HS-27A (cell line): Measurements from ENCODE around the gene TMOD1.
"Not testable (repeated sequence)": the region's sequence is repeated elsewhere in the genome, so short reads cannot be mapped to it uniquely, and the experiment has no call there.

ENCODE experiments used
- DNase-seq: peaks from one replicate; pipeline ENCODE4 v3.0.0-alpha.2; 2012; ENCODE audit warnings: low read depth, missing footprints

TMOD1 gene

DNA sequence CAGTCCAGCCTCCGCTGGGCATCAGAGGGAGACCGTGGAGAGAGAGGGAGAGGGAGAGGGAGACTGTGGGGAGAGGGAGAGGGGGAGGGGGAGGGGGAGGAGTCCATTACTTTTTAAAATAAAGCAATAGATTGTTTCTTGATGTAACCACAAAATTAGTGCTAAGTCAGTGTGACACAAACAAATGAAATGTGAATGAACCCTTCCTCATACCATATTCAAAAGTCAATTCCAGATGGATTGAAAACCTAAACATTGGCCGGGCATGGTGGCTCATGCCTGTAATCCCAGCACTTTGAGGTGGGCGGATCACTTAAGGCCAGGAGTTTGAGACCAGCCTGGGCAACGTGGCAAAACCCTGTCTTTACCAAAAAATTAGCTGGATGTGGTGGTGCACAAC lies 2.6 kb upstream of the TMOD1 start:
- DNase-seq, result not testable (repeated sequence)

DNA sequence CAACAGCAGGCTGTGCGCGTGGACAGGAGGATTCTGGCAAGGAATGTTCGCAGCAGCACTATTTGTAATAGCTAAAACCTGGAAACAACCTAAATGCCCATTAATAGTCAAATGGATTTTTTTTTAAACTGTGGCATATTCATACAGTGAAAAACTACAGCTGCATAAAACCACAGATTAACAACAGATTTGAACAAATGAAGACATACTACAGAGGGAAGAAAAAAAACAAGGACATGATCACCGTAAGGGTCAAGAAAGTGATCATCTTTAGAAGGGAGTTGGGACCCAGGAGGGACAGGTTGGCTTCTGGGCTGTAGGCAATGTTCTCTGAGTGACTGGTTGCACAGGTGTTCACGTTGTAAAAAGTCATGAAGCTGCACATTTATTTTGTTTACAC lies 1.2 kb upstream of the TMOD1 start:
- DNase-seq, result no peak

DNA sequence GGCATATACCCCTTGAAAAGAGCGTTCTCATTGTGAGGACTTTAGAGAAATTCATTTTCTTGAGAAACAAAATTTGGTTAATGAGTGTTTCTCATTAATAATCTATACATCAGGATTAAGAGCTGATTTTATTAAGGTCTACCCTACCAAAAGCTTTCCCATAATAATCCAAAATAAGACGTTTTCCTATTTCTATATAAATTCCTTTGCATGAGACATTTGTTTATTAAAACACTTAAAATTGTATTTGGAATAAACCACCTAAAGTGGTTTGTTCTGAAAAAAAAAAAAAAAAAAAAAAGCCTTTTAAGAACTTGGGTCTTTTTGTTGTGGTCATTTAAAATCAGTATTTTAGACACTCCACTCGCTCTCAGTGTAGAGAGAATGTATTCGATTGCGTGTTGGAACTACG lies 695 bp upstream of the TMOD1 start:
- DNase-seq, result no peak

DNA sequence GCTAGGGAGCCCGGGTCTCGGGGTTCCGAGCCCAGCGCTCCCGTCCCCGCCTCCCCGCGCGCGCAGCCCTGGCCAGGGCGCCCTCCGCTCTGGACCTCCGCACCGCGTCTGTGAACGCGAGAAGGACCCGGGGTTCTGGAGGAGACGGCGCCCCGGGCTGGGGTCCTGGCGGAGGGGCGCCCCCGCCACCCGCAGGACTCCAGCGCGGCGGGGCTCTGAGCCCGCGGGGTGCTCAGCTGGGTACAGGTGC lies 431 bp downstream of the TMOD1 start:
- DNase-seq, result no peak

DNA sequence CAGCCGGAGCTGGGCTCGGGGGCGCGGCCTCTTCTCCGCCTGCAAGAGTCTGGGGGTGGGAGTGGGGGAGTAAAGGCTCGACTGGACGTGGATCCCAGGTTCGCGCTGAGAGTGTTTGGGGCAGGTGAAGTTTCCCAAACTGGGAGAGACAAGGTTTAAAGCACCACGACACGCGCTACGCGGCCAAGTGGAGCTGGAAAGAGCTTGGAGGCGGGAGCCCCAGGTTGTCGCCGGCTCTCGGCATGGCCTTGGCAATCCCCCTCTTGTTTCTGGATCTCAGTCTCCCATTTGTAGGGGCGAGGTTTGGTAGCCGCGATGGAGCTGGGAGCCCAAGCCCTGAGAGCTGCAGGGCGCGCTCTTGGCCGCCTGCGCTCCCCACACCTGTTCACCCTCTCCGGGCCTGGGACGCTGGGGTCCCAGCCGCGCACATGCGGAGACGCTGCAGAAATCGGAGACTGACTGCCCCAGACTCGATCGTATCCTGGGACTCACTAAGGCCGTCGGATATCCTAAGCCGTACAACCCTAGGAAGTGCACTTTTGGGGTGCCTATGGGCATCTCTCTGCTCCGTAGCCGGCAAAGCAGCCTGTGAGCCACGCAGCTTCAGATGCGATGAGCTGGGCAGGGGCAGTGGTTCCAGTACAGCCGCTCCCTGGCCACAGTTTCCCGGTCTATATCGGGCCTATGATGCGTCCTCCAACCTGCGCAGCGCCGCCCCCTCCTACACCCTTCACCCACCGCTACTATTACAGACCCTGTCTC lies 937 bp downstream of the TMOD1 start:
- DNase-seq, result no peak

DNA sequence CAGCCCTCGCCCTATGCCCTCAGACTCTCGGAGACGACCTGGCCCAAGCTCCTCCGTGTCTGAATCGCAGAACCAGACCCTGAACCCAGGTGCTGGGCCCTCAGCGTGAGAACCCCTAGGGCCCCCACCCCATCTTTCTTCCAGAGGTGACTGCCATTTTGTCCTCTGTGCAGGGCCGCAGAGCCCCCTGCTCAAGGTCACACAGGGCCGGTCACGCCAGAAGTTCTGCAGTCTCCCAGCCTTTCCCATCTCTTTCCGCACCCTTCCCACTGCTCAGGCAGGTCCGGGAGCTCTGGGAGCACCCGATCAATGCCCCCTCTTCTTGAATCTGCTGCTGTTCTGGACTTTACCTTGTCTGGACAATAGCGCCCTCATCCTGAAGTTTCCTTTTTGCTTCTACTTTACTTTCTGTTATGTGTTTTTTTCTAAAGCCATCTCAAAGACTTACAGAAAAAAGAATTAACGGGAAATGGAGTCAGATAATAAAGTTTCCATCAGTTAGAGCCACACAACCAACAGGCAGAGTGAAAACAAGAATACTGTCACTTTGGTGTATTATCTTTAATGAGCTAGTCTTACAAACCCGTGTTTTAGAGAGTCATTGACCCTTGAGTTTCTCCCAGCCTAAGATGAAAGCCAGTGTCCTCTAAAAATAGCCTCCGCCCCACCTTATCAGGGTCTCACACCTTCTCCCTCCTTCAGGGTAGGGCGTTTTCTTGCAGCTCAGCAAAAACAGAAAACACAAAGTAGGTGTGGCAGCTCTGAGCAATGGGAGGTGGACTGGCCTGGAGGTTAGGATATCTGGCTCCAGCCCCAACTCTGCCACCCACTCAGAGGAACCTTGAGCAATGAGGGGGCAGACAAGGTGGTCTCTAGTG lies 1.8 kb downstream of the TMOD1 start:
- no peak for DNase-seq

DNA sequence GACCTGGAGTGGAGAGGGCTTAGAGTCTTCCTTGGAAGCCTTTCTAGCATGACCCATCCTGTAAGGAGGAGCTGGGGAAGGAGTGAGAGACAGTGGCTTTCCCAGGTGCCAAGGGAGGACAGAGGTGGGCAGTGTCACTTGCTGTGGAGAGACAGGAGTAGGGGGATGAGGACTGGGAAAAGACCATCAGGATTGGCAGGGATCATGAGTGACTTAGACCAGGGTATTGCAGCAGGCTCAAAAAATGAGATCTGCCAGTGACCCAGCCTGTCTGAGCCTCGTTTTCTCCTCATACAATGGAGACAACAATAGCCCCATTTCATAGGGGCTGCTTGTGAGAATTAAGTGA lies 2.4 kb downstream of the TMOD1 start:
- no peak for DNase-seq

DNA sequence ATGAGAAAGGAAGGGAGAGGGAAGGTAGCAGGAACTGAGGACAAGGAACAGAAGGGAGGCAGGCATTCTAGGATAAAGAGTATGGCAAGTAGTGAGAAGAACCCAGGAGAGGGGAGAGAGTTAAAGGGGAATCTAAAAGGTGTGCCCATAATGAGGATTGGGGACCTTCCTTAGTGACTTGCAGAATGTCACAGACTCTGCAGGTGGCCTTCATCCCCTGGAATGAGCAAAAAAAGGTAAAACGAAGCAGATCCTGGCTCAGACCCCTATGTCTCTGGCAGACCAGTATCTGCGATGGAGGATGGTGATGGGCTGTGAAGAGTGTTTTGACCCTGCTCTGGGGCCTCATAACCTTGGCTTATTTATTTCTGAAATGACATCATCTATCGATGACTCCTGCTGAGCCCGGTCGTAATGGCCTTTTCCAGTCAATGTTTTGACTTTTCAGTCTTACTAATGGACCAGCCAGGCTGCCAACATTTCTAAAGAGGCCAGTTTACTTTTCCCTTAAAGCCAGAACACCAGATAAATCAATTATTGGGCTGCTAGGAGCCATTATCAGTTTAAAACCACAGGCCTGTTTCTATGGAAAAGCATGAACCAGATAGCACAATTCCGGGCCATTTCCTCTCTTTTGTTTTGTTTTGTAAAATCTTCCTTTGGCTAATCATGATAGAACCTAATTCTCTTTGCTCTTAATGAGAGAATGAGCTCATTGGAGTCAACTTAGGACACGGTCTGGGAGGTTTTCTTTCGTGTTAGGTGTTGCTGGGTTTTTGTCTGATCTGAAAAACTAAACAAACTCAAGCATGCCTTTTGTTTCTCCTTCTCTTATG lies 3.1 kb downstream of the TMOD1 start:
- DNase-seq, result no peak

DNA sequence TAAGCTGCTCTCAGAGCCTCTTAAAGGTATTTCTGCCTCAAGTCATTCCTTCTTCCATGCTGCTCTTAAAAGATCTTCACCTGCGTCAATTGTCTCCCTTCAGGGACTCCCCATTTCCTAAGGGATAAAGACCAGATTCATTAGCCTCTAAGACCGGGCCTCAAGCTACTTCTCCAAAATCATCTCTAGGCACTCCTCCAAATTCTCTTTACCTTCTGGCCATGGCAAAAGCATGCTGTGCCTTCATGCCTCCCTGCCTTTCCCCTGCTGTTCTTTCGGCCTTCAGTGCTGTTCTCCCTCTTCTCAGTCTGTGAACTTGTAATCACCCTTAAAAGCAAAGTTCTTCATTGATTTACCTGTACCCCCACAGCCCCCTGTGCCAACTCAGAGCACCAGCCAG lies 4.4 kb downstream of the TMOD1 start:
- no peak for DNase-seq

DNA sequence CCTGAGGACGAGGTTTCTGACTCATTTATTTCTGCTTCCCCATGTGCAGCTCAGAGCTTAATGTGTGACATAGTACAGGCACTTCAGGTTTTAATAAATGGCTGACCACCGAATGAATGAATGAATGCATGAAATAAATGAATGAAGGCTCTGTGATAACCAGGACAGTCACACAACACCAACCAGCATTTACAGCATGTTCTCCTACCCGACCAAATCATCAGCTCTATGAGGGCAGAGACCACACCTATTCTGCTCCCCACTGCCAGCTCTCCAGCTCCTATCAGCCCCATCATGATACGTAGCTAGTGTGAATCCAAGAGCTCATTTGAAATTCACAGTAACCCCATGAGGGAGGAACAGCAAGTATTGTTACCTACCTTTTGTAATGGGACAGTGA lies 4.8 kb downstream of the TMOD1 start:
- no peak for DNase-seq

DNA sequence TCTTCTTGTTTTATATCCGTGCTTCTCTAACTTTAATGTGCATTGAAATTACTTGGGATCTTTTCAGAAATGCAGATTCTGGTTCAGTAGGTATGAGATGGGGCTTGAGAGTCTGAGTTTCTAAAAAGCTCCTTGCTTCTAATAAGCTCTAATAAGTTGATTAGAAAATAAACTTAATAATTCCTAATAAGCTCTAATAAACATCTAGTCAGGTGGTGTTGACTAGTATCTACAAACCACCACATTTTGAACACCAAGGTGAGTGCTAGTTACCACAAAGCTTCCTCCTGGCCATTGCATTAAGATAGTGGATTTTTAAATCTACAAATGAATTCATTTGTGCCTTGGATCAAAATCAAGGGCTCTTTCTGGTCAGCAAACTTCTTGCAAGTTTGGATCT lies 5.3 kb downstream of the TMOD1 start:
- DNase-seq, result no peak

DNA sequence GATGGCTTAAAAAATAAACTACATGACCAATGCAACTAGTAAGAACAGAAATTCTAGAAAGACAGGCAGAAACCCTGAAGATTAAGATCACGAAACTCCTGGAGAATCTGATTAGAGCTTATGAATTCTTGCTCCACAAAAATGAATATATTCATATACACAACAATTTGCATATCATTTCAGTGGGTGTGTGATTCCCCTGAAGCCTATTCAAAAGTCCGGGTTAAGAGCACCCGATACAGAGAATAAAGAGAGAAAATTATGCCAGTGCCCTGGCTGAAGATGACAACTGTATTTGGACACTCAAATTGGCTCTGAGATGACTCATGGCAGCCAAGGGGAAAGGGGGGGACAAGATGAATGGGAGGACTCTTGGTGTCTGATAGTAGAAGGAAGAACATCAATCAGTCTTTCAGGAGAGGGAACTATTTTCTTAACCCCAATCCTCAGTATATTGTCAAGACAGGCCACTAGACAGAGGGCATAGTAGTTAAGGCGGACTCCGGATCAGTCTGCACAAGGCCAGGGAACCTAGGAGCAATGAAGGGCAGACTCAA lies 6.0 kb downstream of the TMOD1 start:
- DNase-seq, result no peak

DNA sequence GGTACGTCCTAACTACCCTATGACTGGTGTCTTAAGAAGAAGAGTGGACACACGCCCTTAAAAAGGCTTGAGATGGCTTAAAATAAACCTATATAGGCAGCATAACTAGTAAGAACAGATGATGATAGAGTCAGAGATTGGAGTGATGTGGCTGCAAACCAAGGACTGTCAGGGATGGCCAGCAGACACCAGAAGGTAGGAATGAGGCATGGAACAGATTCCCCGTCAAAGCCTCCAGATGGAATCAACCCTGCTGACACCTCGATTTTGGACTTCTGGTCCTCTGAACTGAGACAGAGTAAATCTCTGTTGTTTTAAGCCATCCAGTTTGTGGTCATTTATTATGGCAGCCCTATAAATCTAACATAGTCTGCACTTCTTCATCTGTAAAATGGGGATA lies 7.4 kb downstream of the TMOD1 start:
- no peak for DNase-seq

DNA sequence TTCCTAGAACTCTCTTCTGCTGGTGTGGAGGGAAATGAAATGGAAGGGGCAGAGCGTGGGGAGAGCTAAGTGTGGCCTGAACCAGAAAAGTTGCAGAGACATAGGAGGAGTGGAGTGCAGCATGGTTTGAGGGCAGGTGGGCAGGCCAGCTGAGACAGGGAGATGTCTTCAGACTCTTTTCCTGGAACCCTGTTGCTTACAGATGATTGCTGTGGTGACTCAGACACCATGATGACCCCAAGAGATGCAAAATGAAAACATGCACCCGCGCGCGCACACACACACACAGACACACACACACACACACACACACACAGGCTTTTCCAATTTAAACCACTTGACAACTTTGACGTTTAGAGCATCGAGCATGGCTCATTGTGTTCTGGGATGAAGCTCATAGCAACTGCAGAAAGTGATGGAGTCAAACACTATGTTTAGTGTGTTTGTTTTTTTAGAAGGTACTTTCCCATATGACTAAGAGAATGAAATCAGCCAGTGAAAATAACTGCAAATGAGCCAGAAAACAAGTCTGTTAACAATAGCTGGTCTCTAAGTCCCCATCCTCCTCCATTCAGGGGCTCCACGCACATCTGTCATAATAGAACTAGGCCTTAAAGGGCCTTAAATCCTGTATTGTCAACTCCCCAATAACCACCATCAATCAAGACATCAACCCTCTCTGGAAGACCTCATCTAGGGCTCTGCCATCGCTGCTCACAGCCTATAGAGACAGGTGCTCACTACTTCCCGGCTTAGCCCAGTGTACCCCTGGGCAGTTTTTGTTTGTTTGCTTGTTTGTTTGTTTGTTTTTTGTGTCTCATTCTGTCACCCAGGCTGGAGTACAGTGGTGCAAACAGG lies 9.6 kb downstream of the TMOD1 start:
- DNase-seq, result no peak

DNA sequence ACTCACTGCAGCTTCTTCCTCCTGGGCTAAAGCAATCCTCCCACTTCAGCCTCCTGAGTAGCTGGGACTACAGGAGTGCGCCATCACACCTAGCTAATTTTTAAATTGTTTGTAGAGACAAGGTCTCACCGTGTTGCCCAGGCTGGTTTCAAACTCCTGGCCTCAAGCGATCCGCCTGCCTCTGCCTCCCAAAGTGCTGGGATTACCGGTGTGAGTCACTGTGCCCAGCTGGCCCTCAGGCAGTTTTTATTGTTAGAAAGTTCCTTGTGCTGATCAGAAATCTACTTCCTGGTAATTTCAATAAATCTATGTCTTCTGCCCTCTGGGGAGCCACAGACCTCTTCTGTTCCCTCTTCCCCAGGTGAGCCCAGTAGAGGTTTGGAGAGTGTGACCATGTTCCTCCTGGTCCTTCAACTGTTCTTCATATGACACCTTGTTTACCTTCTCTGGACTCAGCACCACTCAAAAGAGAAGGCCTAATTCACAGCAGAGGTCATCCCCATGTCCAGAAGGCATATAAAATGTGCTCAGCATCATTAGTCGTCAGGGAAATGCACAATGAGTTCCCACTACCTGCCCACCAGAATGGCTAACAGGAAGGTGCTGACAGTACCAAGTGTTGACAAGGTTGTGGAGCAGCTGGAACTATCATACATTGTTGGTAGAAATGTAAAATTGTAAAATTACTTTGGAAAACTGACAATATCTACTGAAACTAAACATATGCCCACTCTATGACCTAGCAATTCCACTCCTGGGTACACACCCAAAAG lies 10.4 kb downstream of the TMOD1 start:
- DNase-seq, result no peak

DNA sequence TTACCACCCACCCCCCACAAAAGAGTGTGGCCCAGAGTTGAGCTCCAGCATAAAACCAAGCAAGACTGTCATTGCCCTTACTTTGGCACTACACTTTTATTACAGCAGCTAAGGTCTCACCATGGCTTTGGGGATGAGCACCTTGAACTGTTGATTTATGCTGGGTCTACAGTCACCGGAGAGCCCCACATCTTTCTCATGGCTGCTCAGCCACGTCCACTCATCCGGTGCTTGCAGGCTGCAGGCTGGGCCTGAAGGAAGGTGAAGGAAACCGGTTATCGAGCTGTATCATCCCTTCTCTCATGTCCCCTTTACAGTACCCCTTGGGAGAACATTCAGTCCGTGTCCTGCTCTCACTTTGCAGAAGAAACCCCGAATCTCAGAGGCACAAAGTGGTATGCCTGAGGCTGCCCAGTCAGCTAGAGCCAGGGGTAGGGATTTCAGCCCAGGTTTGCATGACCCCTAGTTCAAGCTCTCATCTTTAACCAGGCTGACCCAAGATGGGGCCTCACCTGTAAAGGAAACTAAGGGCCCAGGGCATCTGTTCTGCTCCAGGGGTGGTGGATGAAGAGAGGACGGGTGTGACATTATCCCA lies 11.6 kb downstream of the TMOD1 start:
- DNase-seq, result no peak

DNA sequence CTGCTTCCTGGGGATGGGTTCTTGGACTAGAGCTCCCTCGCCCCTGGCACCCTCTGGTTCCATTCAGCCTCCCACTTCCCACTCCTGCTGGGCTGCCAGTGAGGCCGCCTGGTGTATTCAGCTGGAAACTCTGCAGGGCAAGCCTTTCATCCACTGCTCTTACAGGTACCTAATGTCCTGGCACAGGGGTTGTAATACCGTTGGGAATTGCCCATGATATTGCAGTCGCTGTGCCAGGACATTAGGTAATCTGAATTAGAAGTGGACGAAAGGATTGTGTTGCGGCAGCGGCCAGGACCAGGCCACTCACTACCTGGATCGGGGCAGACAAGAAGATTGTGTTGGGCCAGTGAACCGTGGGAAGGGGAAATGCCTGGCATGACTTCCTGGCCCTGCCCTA lies 13.1 kb downstream of the TMOD1 start:
- DNase-seq, result no peak

DNA sequence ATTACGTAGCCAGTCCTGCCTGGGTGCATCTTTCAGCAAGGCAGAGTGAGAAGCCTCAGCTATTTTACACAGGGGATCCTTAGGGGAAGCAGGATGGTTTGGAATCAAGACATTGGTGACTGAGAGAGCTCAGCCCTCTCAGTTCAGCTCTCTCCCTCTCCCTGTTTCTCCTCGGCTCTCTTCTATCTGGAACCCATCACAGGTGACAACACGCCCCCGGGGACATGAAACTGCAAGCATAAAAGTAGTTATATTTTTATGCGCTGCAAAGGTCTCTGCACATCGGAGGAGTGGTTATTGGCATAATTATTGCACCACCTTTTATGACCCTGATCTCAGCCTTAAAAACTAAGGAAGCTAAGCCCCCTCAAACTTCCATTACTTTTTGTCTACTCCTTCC lies 14.2 kb downstream of the TMOD1 start:
- DNase-seq, result no peak

DNA sequence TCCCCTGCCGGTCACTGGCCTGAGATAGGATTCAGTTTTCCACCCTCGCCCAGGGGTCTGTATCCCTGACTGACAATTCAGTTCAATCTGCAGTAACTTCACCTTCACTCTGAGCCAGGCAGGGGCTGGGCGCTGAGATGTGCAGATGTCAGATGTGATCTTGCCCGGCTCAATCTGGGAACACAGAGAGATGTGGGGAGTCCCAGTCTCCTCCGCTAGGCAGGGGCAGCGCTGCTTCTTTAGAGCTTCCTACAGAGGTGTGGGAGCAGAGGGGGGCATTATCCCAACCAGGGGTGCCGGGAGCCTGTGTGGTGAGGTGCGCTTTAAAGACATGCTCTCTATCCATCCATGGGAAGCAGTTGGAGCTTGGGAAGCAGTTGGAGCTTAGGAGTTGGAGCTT lies 14.6 kb downstream of the TMOD1 start:
- no peak for DNase-seq

DNA sequence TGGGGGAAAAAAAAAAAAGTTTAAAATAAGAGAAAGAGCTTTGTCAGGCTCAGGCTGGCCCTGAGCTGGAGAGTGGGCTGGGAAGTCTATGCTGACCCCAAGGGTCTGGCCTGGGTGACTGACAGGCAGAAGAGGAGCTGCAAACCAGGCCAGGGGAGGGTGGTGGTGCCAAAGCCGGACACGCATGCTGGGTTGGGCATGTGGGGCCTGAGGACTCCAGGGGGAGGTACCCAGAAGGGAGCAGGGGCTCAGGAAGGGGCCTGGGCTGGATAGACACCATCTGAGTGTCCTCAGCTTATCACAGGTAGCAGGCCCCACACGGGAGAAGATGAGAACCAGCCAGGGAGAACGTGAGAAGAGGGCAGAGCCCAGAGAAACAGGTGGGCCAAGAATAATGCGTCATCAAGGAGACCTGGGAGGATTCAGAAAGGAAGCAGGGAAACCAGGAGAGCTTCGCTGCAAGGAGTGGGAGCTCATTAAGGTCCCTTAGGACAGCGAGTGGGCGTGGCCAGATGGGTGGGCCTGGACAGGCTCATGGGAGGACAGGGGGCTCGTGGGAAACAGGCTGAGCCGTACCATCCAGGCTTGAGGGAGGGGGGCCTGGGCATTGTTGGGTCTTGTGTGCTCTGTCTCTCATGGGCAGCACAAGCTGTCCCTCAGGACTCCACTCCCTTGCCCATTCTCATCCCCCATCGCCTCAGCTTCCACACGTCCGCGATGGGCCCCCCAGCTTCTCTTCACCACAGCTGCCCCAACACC lies 16.0 kb downstream of the TMOD1 start:
- DNase-seq, result no peak
